ENCODE measurements around the gene NBAS. TPM values are rescaled to one million over a fixed set of nuclear protein-coding genes. Genes with fewer than 3 reads are reported as not detected.

NBAS gene
- total RNA-seq, 1 experiment from 2014 or later = 28.9 TPM

DNA sequence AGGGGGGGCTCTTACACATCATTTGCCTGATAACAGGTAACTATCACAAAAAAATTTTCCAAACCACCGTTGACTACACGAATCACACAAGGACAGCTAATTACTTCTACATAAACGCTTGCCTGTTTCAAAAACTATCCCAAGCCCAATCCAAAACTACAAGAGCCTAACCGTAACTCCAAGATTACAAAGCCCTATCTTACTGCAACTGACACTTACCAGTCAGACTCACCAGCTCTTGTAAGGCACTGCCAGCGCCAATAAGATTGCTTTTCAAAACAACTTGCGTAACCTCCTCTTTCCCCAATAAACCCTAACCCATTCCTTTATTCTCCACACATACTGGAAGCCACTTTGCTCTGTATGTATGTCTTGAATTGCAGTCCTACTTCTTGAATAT, 148.4 kb downstream of the NBAS start:
- ChIA-PET POLR2A (ENCODE audit: unreplicated experiment) (no interaction called here), CTCF (no interaction called here)
- Histone ChIP-seq H3K79me2 (ENCODE audit: low read depth) (no peaks in the 10 kb centered on the region), H3K9me3 (ENCODE audit: insufficient read depth, low read depth) (no peaks in the 10 kb centered on the region), H3K27ac (no peak overlapping the region), H3K4me3 (no peak overlapping the region), H3K36me3 (ENCODE audit: low read depth) (no peaks in the 10 kb centered on the region), H2AFZ (no peak overlapping the region), H3K4me1 (replicated peaks; ENCODE audit: insufficient read depth) (no peaks in the 10 kb centered on the region), H3K27me3 (ENCODE audit: insufficient read depth, low read depth) (no peaks in the 10 kb centered on the region), H3F3A (ENCODE audit: insufficient read depth, low read depth) (no peaks in the 10 kb centered on the region), H3K9me2 (ENCODE audit: insufficient read depth) (no peaks in the 10 kb centered on the region), H4K20me1 (ENCODE audit: insufficient read depth) (no peaks in the 10 kb centered on the region), H3K4me2 (no peak overlapping the region)
- no peak for TF ChIP-seq EZH2 (IDR thresholded peaks at IDR 0.05; ENCODE audit: low read depth)
- TF ChIP-seq, protein P1, sequence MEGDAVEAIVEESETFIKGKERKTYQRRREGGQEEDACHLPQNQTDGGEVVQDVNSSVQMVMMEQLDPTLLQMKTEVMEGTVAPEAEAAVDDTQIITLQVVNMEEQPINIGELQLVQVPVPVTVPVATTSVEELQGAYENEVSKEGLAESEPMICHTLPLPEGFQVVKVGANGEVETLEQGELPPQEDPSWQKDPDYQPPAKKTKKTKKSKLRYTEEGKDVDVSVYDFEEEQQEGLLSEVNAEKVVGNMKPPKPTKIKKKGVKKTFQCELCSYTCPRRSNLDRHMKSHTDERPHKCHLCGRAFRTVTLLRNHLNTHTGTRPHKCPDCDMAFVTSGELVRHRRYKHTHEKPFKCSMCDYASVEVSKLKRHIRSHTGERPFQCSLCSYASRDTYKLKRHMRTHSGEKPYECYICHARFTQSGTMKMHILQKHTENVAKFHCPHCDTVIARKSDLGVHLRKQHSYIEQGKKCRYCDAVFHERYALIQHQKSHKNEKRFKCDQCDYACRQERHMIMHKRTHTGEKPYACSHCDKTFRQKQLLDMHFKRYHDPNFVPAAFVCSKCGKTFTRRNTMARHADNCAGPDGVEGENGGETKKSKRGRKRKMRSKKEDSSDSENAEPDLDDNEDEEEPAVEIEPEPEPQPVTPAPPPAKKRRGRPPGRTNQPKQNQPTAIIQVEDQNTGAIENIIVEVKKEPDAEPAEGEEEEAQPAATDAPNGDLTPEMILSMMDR (conservative IDR thresholded peaks at IDR 0.05) = no peak
- no peak for DNase-seq
- no TSS peak for BruUV-seq (replicated peaks)
- intact Hi-C loops (cut with micrococcal nuclease; ENCODE audit: unreplicated experiment) = no loop called here

GRCh38 chr2:15412309-15412708, 148.8 kb downstream of the NBAS start:
- CTCF ChIA-PET = no interaction called here
- H3K9me3 ChIP-seq (ENCODE audit: insufficient read depth, low read depth) = no peaks in the 10 kb centered on the region
- no peaks in the 10 kb centered on the region for H4K20me1 ChIP-seq (ENCODE audit: insufficient read depth)
- no peaks in the 10 kb centered on the region for H3K27me3 ChIP-seq (ENCODE audit: insufficient read depth, low read depth)
- no peak overlapping the region for H2AFZ ChIP-seq
- intact Hi-C loops (cut with micrococcal nuclease; ENCODE audit: unreplicated experiment) = no loop called here
- H3K27ac ChIP-seq = no peak overlapping the region
- H3K4me3 ChIP-seq = no peak overlapping the region
- no peaks in the 10 kb centered on the region for H3K9me2 ChIP-seq (ENCODE audit: insufficient read depth)
- no peaks in the 10 kb centered on the region for H3K4me1 ChIP-seq (replicated peaks; ENCODE audit: insufficient read depth)
- POLR2A ChIA-PET (ENCODE audit: unreplicated experiment) = no interaction called here
- no peaks in the 10 kb centered on the region for H3F3A ChIP-seq (ENCODE audit: insufficient read depth, low read depth)
- H3K4me2 ChIP-seq = no peak overlapping the region
- TF ChIP-seq, protein P1 (conservative IDR thresholded peaks at IDR 0.05) = no peak
- TF ChIP-seq EZH2 (IDR thresholded peaks at IDR 0.05; ENCODE audit: low read depth) = no peak
- BruUV-seq (replicated peaks) = no TSS peak
- no peaks in the 10 kb centered on the region for H3K79me2 ChIP-seq (ENCODE audit: low read depth)
- no peaks in the 10 kb centered on the region for H3K36me3 ChIP-seq (ENCODE audit: low read depth)
- no peak for DNase-seq

GRCh38 chr2:15410884-15411283, 150.2 kb downstream of the NBAS start:
- no peak overlapping the region for H3K4me2 ChIP-seq
- H3F3A ChIP-seq (ENCODE audit: insufficient read depth, low read depth) = no peaks in the 10 kb centered on the region
- TF ChIP-seq EZH2 (IDR thresholded peaks at IDR 0.05; ENCODE audit: low read depth) = no peak
- TF ChIP-seq, protein P1 (conservative IDR thresholded peaks at IDR 0.05) = no peak
- H3K27ac ChIP-seq = no peak overlapping the region
- H3K36me3 ChIP-seq (ENCODE audit: low read depth) = no peaks in the 10 kb centered on the region
- no peak overlapping the region for H3K4me3 ChIP-seq
- DNase-seq = no peak
- ChIA-PET POLR2A (ENCODE audit: unreplicated experiment) (interaction anchor here (0.6 kb wide), 1 partner anchor 1842 kb away, joined by 6 read pairs; no protein-coding TSS in a partner anchor), CTCF (no interaction called here)
- H3K4me1 ChIP-seq (replicated peaks; ENCODE audit: insufficient read depth) = no peaks in the 10 kb centered on the region
- no peaks in the 10 kb centered on the region for H3K9me3 ChIP-seq (ENCODE audit: insufficient read depth, low read depth)
- intact Hi-C loops (cut with micrococcal nuclease; ENCODE audit: unreplicated experiment) = no loop called here
- H3K27me3 ChIP-seq (ENCODE audit: insufficient read depth, low read depth) = no peaks in the 10 kb centered on the region
- no TSS peak for BruUV-seq (replicated peaks)
- no peak overlapping the region for H2AFZ ChIP-seq
- no peaks in the 10 kb centered on the region for H4K20me1 ChIP-seq (ENCODE audit: insufficient read depth)
- H3K9me2 ChIP-seq (ENCODE audit: insufficient read depth) = no peaks in the 10 kb centered on the region
- no peaks in the 10 kb centered on the region for H3K79me2 ChIP-seq (ENCODE audit: low read depth)
